BE2C (cell line): ENCODE results near the gene TUBA3E.
"Not testable (repeated sequence)": the region's sequence is repeated elsewhere in the genome, so short reads cannot be mapped to it uniquely, and the experiment has no call there.

Experiments
- DNase-seq: peaks from one replicate; pipeline ENCODE4 v3.0.0-alpha.2; 2020
- H3K27me3 ChIP-seq: fragments of 250-450 bp; sonication (Bioruptor Pico); 2 replicates; pipeline ENCODE4 v1.5.1; 2020; ENCODE audit warnings: mild to moderate bottlenecking
- H3K36me3 ChIP-seq: fragments of 250-450 bp; sonication (Bioruptor Pico); 2 replicates; pipeline ENCODE4 v1.5.1; 2020; ENCODE audit warnings: mild to moderate bottlenecking
- H3K4me1 ChIP-seq: fragments of 250-450 bp; sonication (Bioruptor Pico); 2 replicates; pipeline ENCODE4 v1.5.1; 2020
- H3K4me3 ChIP-seq: 2 replicates; pipeline ENCODE4 v1.5.1; 2011; ENCODE audit warnings: low read depth, low read length
- H3K9me3 ChIP-seq: fragments of 250-450 bp; sonication (Bioruptor Pico); 2 replicates; pipeline ENCODE4 v1.5.1; 2020
- CTCF ChIP-seq: IDR thresholded peaks from 2 replicates; pipeline ENCODE4 v1.5.1; 2012; ENCODE audit warnings: mild to moderate bottlenecking, low read depth, low read length

Gene TUBA3E

GRCh38 chr2:130185436-130185835, 12.8 kb downstream of the TUBA3E start:
- H3K36me3 ChIP-seq, result no peaks in the 10 kb centered on the region
- no peak for TF ChIP-seq CTCF
- H3K9me3 ChIP-seq, result no peaks in the 10 kb centered on the region
- no peaks in the 10 kb centered on the region for H3K4me1 ChIP-seq
- no peak overlapping the region for H3K4me3 ChIP-seq
- H3K27me3 ChIP-seq, result no peaks in the 10 kb centered on the region
- DNase-seq, result no peak

GRCh38 chr2:130183512-130184373, 14.5 kb downstream of the TUBA3E start:
- Histone ChIP-seq H3K36me3 (no peaks in the 10 kb centered on the region), H3K9me3 (no peaks in the 10 kb centered on the region), H3K4me3 (peak overlapping the region; percentile 61), H3K27me3 (no peaks in the 10 kb centered on the region), H3K4me1 (no peaks in the 10 kb centered on the region)
- DNase-seq, result peak; percentile 74
- TF ChIP-seq CTCF, result no peak

GRCh38 chr2:130182826-130183511, 15.3 kb downstream of the TUBA3E start:
- H3K9me3 ChIP-seq, result not testable (repeated sequence)

GRCh38 chr2:130181880-130182682, 16.2 kb downstream of the TUBA3E start, which contains the start of gene MZT2B:
TSS of gene MZT2B (plus strand) at chr2:130182262. CDS start at chr2:130182283, 21 bp downstream.
- H3K36me3 ChIP-seq, H3K9me3 ChIP-seq, H3K4me1 ChIP-seq, H3K27me3 ChIP-seq: not testable (repeated sequence)
- peak within 1 kb of the TSS; percentile 87 for H3K4me3 ChIP-seq
- peak; percentile 84 for DNase-seq
- TF ChIP-seq CTCF, result peak; percentile 37; the same call in 1 of the 2 replicates

More at GRCh38 chr2:130182826-130183511, 15.3 kb downstream of the TUBA3E start:
- H3K4me3 ChIP-seq, result peak overlapping the region; percentile 61
- H3K27me3 ChIP-seq, H3K36me3 ChIP-seq, DNase-seq, H3K4me1 ChIP-seq: not testable (repeated sequence)

- TF ChIP-seq CTCF, result no peak
- H3K4me3 ChIP-seq, result peak within 1 kb of the TSS; percentile 87
- no peaks in the 10 kb centered on the region for H3K36me3 ChIP-seq
- H3K4me1 ChIP-seq, result no peaks in the 10 kb centered on the region
- peak; percentile 92 for DNase-seq
- no peaks in the 10 kb centered on the region for H3K9me3 ChIP-seq
- H3K27me3 ChIP-seq, result no peaks in the 10 kb centered on the region
Measured at GRCh38 chr2:130181325-130181879, 16.8 kb downstream of the TUBA3E start, which contains the start of gene SMPD4. TSS of gene SMPD4 (minus strand) at chr2:130181602. CDS start at chr2:130176592, 5,010 bp downstream.

GRCh38 chr2:130180404-130181324, 17.6 kb downstream of the TUBA3E start:
- H3K36me3 ChIP-seq, H3K27me3 ChIP-seq, H3K4me1 ChIP-seq, DNase-seq, H3K9me3 ChIP-seq: not testable (repeated sequence)
- peak overlapping the region; percentile 87 for H3K4me3 ChIP-seq

GRCh38 chr2:130174866-130175265, 23.4 kb downstream of the TUBA3E start:
- not testable (repeated sequence) for H3K27me3 ChIP-seq, H3K4me3 ChIP-seq, H3K4me1 ChIP-seq, H3K36me3 ChIP-seq, H3K9me3 ChIP-seq, DNase-seq
